ENCODE results near the gene TMEM178B.

DNA sequence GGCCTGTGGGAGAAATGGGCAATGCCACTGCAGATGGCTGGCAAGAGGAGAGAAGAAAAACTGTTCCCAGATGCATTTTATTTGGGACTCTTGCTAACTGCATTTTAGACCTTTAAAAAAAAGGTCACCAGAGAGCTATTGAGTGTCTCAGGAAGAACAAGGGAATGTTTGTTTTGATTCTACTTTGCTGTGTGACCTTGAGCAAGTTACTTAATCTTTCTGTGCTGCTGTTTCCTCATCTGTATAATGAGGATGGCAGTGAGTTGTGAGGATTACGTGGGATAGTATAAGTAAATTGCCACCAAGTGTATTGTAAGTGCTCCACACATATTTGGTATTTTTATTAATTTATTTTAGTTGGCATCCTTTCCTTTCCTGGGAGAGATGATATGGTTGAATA, 335.4 kb downstream of the TMEM178B start:
- TF ChIP-seq HMG20A (CRISPR knock-in tag; conservative IDR thresholded peaks at IDR 0.05): no peak
- TF ChIP-seq FOXK2 (conservative IDR thresholded peaks at IDR 0.05 in 1 of 2, IDR thresholded peaks at IDR 0.05 in 1 of 2; ENCODE audit: low read depth in 2 of 2): no peak
- TF ChIP-seq ZNF239 (CRISPR knock-in tag; IDR thresholded peaks at IDR 0.05): no peak
